ENCODE data around the gene ARID1B.

The ARID1B gene

DNA sequence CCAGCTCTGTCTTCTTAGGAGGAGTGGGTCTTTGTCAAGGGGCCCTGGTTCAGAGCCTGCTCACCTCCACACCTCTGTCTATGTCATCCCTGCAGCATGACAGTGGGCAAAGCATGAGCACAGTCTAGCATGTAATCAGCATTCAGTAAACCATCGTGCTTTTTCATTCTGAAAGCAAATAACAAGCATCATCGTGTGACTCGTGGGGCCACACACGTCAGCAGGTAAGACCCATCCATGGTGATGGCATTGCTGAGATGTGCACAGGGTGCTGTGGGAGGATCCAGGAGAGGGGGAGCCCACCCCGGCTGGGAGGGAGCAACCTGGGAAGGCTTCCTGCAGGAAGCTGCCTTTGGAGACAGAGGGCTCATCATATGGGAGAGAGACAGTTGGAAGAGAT, 439.4 kb downstream of the ARID1B start:
- TF ChIP-seq POLR2AphosphoS5 (IDR thresholded peaks at IDR 0.05; ENCODE audit: low read depth, low read length) (no peak), FOXP2 (optimal IDR thresholded peaks at IDR 0.05; ENCODE audit: borderline replicate concordance, extremely low read depth, extremely low read length, insufficient read depth) (no peak), SIN3A (IDR thresholded peaks at IDR 0.05; ENCODE audit: borderline replicate concordance, insufficient read depth, low read length) (no peak), TAF1 (IDR thresholded peaks at IDR 0.05; ENCODE audit: borderline replicate concordance, insufficient read depth, low read length) (no peak)
- TF ChIP-seq, protein P1, sequence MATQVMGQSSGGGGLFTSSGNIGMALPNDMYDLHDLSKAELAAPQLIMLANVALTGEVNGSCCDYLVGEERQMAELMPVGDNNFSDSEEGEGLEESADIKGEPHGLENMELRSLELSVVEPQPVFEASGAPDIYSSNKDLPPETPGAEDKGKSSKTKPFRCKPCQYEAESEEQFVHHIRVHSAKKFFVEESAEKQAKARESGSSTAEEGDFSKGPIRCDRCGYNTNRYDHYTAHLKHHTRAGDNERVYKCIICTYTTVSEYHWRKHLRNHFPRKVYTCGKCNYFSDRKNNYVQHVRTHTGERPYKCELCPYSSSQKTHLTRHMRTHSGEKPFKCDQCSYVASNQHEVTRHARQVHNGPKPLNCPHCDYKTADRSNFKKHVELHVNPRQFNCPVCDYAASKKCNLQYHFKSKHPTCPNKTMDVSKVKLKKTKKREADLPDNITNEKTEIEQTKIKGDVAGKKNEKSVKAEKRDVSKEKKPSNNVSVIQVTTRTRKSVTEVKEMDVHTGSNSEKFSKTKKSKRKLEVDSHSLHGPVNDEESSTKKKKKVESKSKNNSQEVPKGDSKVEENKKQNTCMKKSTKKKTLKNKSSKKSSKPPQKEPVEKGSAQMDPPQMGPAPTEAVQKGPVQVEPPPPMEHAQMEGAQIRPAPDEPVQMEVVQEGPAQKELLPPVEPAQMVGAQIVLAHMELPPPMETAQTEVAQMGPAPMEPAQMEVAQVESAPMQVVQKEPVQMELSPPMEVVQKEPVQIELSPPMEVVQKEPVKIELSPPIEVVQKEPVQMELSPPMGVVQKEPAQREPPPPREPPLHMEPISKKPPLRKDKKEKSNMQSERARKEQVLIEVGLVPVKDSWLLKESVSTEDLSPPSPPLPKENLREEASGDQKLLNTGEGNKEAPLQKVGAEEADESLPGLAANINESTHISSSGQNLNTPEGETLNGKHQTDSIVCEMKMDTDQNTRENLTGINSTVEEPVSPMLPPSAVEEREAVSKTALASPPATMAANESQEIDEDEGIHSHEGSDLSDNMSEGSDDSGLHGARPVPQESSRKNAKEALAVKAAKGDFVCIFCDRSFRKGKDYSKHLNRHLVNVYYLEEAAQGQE (IDR thresholded peaks at IDR 0.05; ENCODE audit: insufficient read depth in 1 of 2, low read depth in 2 of 2, low read length in 2 of 2) = no peak

DNA sequence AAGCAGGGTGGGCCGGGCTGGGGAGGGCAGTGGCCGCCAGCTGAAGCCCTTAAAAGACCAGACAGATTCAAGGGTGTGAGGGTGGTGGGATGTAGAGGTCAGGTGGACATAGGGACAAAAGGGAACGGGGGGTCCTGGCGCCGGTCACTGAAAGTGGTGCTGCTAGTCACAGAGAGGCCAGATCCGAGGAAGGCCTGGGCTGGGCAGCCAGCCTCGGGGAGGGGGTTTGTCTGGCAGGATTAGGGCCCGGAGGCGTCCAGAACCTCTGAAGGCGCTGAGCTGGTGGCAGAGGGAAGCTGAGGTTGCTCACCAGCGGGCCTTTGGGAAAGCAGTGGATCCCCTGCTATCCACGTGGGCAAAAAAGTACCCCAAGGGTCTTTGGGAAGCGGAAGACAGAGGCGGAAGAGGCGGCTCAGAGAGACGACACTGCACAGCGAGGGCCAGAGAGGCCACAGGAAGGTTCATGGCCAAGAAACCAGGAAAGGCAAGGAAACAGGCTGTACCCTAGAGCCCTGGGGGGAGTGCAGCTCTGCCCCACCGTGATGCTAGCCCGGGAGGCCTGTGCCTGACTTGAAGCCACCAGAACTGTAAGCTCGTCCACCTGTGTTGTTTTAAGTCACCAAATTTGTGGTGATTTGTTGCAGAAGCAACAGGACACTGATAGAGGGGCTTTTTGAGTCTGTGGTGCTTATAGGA, 440.2 kb downstream of the ARID1B start:
- TF ChIP-seq POLR2AphosphoS5 (IDR thresholded peaks at IDR 0.05; ENCODE audit: low read depth, low read length) = no peak
- no peak for TF ChIP-seq TAF1 (IDR thresholded peaks at IDR 0.05; ENCODE audit: borderline replicate concordance, insufficient read depth, low read length)
- TF ChIP-seq FOXP2 (optimal IDR thresholded peaks at IDR 0.05; ENCODE audit: borderline replicate concordance, extremely low read depth, extremely low read length, insufficient read depth) = no peak
- TF ChIP-seq, protein P1 (IDR thresholded peaks at IDR 0.05; ENCODE audit: insufficient read depth in 1 of 2, low read depth in 2 of 2, low read length in 2 of 2) = no peak
- TF ChIP-seq SIN3A (IDR thresholded peaks at IDR 0.05; ENCODE audit: borderline replicate concordance, insufficient read depth, low read length) = no peak

GRCh38 chr6:157217894-157218370, 440.8 kb downstream of the ARID1B start:
- TF ChIP-seq FOXP2 (optimal IDR thresholded peaks at IDR 0.05; ENCODE audit: borderline replicate concordance, extremely low read depth, extremely low read length, insufficient read depth) (no peak), POLR2AphosphoS5 (IDR thresholded peaks at IDR 0.05; ENCODE audit: low read depth, low read length) (no peak), TAF1 (IDR thresholded peaks at IDR 0.05; ENCODE audit: borderline replicate concordance, insufficient read depth, low read length) (no peak), SIN3A (IDR thresholded peaks at IDR 0.05; ENCODE audit: borderline replicate concordance, insufficient read depth, low read length) (no peak)
- TF ChIP-seq, protein P1 (IDR thresholded peaks at IDR 0.05; ENCODE audit: insufficient read depth in 1 of 2, low read depth in 2 of 2, low read length in 2 of 2) = no peak

- TF ChIP-seq, protein P1 (IDR thresholded peaks at IDR 0.05; ENCODE audit: insufficient read depth in 1 of 2, low read depth in 2 of 2, low read length in 2 of 2) = no peak
- TF ChIP-seq FOXP2 (optimal IDR thresholded peaks at IDR 0.05; ENCODE audit: borderline replicate concordance, extremely low read depth, extremely low read length, insufficient read depth) (no peak), POLR2AphosphoS5 (IDR thresholded peaks at IDR 0.05; ENCODE audit: low read depth, low read length) (no peak), SIN3A (IDR thresholded peaks at IDR 0.05; ENCODE audit: borderline replicate concordance, insufficient read depth, low read length) (no peak), TAF1 (IDR thresholded peaks at IDR 0.05; ENCODE audit: borderline replicate concordance, insufficient read depth, low read length) (no peak)
Observed at GRCh38 chr6:157218371-157219198, 441.4 kb downstream of the ARID1B start.
